ENCODE data around the gene R3HCC1L. TPM values are rescaled to one million over a fixed set of nuclear protein-coding genes. Genes with fewer than 3 reads are reported as not detected.
A peak's percentile ranks its signal among the peaks of the same experiment; 100 is the strongest.

R3HCC1L gene
- total and polyA plus RNA-seq, 9 of the 15 experiments (the other 6 are each of a cell fraction or from before 2014, with no cell fraction given), result 9.1 to 17.8 (median 12.6) TPM

GRCh38 chr10:98170249-98171117 is 36.0 kb downstream of the R3HCC1L start (continued):
- TF ChIP-seq REST (IDR thresholded peaks at IDR 0.05; ENCODE audit: borderline replicate concordance) (peak; percentile 76; the same call in 1 of the 2 replicates), REST (CRISPR knock-in tag; IDR thresholded peaks at IDR 0.05; ENCODE audit: low read depth) (no peak), DEAF1 (CRISPR knock-in tag; IDR thresholded peaks at IDR 0.05) (peak; percentile 40; the same call in 1 of the 2 replicates), ETS2 (tag; IDR thresholded peaks at IDR 0.05; ENCODE audit: borderline replicate concordance, poor library complexity, severe bottlenecking) (no peak), ZFPM2 (CRISPR knock-in tag; IDR thresholded peaks at IDR 0.05) (no peak), TRIM24 (IDR thresholded peaks at IDR 0.05) (no peak), SMC3 (conservative IDR thresholded peaks at IDR 0.05; ENCODE audit: insufficient read depth, low read depth, low read length) (peak; percentile 54), TEAD2 (tag; IDR thresholded peaks at IDR 0.05) (no peak), KAT2B (IDR thresholded peaks at IDR 0.05; ENCODE audit: low read depth, low read length) (no peak), FOXP4 (CRISPR knock-in tag; IDR thresholded peaks at IDR 0.05; ENCODE audit: borderline replicate concordance) (no peak), KLF6 (CRISPR knock-in tag; IDR thresholded peaks at IDR 0.05; ENCODE audit: borderline replicate concordance) (no peak), DIDO1 (tag; IDR thresholded peaks at IDR 0.05; ENCODE audit: low read depth) (no peak), ZFP1 (CRISPR knock-in tag; IDR thresholded peaks at IDR 0.05) (no peak), TBP (optimal IDR thresholded peaks at IDR 0.05; ENCODE audit: low read depth, low read length) (peak; percentile 54), ZNF263 (CRISPR knock-in tag; IDR thresholded peaks at IDR 0.05; ENCODE audit: borderline replicate concordance) (no peak), ZNF133 (CRISPR knock-in tag; IDR thresholded peaks at IDR 0.05) (no peak)
